Parathyroid adenoma (tissue), 2 donors: Measurements from ENCODE around the gene SLC9C1.

Source experiments
- H2AFZ ChIP-seq: fragments of 300-600 bp; sonication (generic); one replicate; pipeline ENCODE4 v1.7.0; 2017; ENCODE audit warnings: antibody characterized with exemption, mild to moderate bottlenecking
- H3K27ac ChIP-seq: fragments of 300-600 bp; sonication (generic); one replicate; pipeline ENCODE4 v1.7.0; 2017
- H3K27me3 ChIP-seq: fragments of 300-600 bp; sonication (generic); one replicate; pipeline ENCODE4 v1.7.0; 2017; ENCODE audit warnings: low read length; ENCODE audit not compliant: control insufficient read depth, insufficient read depth
- H3K36me3 ChIP-seq: fragments of 300-600 bp; sonication (generic); one replicate; pipeline ENCODE4 v1.7.0; 2017; ENCODE audit warnings: low read length; ENCODE audit not compliant: control insufficient read depth, insufficient read depth
- H3K4me1 ChIP-seq: fragments of 300-600 bp; sonication (generic); one replicate; pipeline ENCODE4 v1.7.0; 2017; ENCODE audit warnings: control low read depth
- H3K4me2 ChIP-seq: fragments of 300-600 bp; sonication (generic); one replicate; pipeline ENCODE4 v1.7.0; 2017; ENCODE audit warnings: low read length
- H3K4me3 ChIP-seq: fragments of 300-600 bp; sonication (generic); one replicate; pipeline ENCODE4 v1.7.0; 2017; ENCODE audit warnings: low read depth, low read length
- H3K79me2 ChIP-seq: fragments of 300-600 bp; sonication (generic); one replicate; pipeline ENCODE4 v1.7.0; 2017; ENCODE audit warnings: control low read depth
- H3K9ac ChIP-seq: fragments of 300-600 bp; sonication (generic); one replicate; pipeline ENCODE4 v1.7.0; 2017; ENCODE audit warnings: mild to moderate bottlenecking
- H3K9me3 ChIP-seq: fragments of 300-600 bp; sonication (generic); one replicate; pipeline ENCODE4 v1.7.0; 2017; ENCODE audit warnings: low read length; ENCODE audit not compliant: control insufficient read depth
- TF ChIP-seq, protein P1 (sequence below): fragments of 300-600 bp; sonication (generic); IDR thresholded peaks from one replicate; pipeline ENCODE4 v1.7.0; 2017; ENCODE audit warnings: antibody characterized with exemption, mild to moderate bottlenecking
- donor health status: primary hyperparathyroidism.

SLC9C1 gene

DNA sequence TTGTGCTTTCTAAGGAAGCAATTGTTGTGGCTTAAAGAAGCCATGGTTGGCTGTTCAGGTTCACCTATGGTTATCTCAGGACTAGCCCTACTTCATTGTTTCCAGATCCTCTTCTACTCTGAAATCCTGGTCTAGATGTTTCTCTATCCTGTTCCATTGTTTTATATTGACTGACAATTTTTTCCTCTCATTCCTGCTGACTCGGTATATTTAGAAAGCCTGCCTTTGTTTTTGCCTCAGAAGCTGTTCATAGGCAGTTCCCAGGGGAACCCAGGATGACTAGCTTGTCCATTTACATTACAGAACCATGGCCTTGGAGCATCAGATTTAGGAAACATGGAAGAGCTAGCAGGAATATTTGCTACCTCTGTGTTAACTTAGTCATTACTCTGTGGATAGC is 64.0 kb downstream of the SLC9C1 start:
- H3K9me3 ChIP-seq: no peaks in the 10 kb centered on the region
- H3K79me2 ChIP-seq: no peaks in the 10 kb centered on the region
- no peaks in the 10 kb centered on the region for H3K27me3 ChIP-seq
- TF ChIP-seq, protein P1, sequence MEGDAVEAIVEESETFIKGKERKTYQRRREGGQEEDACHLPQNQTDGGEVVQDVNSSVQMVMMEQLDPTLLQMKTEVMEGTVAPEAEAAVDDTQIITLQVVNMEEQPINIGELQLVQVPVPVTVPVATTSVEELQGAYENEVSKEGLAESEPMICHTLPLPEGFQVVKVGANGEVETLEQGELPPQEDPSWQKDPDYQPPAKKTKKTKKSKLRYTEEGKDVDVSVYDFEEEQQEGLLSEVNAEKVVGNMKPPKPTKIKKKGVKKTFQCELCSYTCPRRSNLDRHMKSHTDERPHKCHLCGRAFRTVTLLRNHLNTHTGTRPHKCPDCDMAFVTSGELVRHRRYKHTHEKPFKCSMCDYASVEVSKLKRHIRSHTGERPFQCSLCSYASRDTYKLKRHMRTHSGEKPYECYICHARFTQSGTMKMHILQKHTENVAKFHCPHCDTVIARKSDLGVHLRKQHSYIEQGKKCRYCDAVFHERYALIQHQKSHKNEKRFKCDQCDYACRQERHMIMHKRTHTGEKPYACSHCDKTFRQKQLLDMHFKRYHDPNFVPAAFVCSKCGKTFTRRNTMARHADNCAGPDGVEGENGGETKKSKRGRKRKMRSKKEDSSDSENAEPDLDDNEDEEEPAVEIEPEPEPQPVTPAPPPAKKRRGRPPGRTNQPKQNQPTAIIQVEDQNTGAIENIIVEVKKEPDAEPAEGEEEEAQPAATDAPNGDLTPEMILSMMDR: no peak
- H3K27ac ChIP-seq: no peak overlapping the region
- no peaks in the 10 kb centered on the region for H3K36me3 ChIP-seq
- H3K4me1 ChIP-seq: no peaks in the 10 kb centered on the region
- H2AFZ ChIP-seq: no peak overlapping the region
- no peak overlapping the region for H3K9ac ChIP-seq
- no peak overlapping the region for H3K4me2 ChIP-seq
- no peak overlapping the region for H3K4me3 ChIP-seq

DNA sequence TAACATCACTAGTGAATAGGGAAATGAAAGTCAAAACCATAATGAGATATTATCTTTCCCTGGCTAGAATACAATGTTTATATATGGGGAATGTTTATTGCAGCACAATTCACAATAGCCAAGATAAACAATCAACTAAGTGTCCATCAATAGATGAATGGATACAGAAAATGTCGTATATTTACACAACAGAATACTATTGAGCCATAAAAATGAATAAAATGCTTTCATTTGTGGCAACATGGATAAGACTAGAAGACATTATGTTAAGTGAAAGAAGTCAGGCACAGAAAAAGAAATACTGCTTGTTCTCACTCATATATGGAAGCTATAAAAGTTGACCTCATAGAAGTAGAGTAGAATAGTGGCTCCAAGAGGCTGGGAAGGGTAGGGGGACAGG is 65.2 kb downstream of the SLC9C1 start:
- peaks cover 3% of the 10 kb centered on the region for H3K9me3 ChIP-seq
- no peaks in the 10 kb centered on the region for H3K36me3 ChIP-seq
- TF ChIP-seq, protein P1: no peak
- no peak overlapping the region for H3K27ac ChIP-seq
- H2AFZ ChIP-seq: no peak overlapping the region
- H3K4me3 ChIP-seq: no peak overlapping the region
- no peak overlapping the region for H3K4me2 ChIP-seq
- no peaks in the 10 kb centered on the region for H3K4me1 ChIP-seq
- no peaks in the 10 kb centered on the region for H3K27me3 ChIP-seq
- H3K79me2 ChIP-seq: no peaks in the 10 kb centered on the region
- no peak overlapping the region for H3K9ac ChIP-seq

GRCh38 chr3:112200317-112200666 is 93.7 kb downstream of the SLC9C1 start:
- H3K27ac ChIP-seq: no peak overlapping the region
- H3K27me3 ChIP-seq: no peaks in the 10 kb centered on the region
- H3K36me3 ChIP-seq: no peaks in the 10 kb centered on the region
- H3K9ac ChIP-seq: no peak overlapping the region
- no peak overlapping the region for H3K4me2 ChIP-seq
- no peaks in the 10 kb centered on the region for H3K79me2 ChIP-seq
- H2AFZ ChIP-seq: no peak overlapping the region
- no peaks in the 10 kb centered on the region for H3K9me3 ChIP-seq
- no peak overlapping the region for H3K4me3 ChIP-seq
- TF ChIP-seq, protein P1: no peak
- H3K4me1 ChIP-seq: no peaks in the 10 kb centered on the region

DNA sequence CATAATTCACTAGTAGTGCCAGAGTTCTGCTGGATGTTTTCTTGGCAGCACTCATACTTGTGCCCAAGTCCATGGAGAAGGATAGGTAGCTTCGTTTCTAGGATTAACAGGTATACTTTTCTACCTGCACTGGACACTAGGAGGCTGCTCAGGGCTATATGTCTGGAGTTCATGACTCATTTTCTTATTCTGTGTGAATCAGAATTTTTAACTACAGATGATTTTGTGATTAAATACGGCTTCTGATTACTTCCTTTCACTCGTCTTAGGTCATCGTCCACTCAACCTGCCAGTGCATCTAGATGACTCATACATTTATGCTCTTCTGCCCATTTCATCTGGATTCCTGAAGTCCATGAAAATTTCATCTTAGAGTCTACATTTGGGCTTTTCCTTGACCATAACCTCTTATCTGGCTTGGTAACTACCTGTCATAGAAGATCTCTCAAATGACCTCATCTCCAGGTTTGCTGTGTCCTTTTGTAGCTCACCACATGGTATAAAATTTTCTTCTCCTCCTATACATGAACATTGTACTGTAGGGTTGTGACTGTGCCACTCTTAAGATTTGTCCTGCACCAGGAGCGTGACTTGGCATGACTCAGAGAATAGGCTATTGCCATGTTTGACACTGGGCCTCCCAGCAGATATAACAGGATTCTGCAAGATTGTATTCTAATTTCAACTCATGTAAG is 94.2 kb downstream of the SLC9C1 start:
- Histone ChIP-seq H3K9ac (no peak overlapping the region), H3K4me1 (no peaks in the 10 kb centered on the region), H3K9me3 (peaks cover 3% of the 10 kb centered on the region), H3K4me2 (no peak overlapping the region), H3K27ac (no peak overlapping the region), H3K79me2 (no peaks in the 10 kb centered on the region), H3K4me3 (no peak overlapping the region), H3K36me3 (no peaks in the 10 kb centered on the region), H3K27me3 (no peaks in the 10 kb centered on the region), H2AFZ (no peak overlapping the region)
- TF ChIP-seq, protein P1: no peak

- TF ChIP-seq, protein P1: no peak
- no peak overlapping the region for H2AFZ ChIP-seq
- H3K9me3 ChIP-seq: peaks cover 4% of the 10 kb centered on the region
- no peak overlapping the region for H3K27ac ChIP-seq
- no peak overlapping the region for H3K9ac ChIP-seq
- no peak overlapping the region for H3K4me3 ChIP-seq
- H3K27me3 ChIP-seq: no peaks in the 10 kb centered on the region
- no peak overlapping the region for H3K4me2 ChIP-seq
- no peaks in the 10 kb centered on the region for H3K79me2 ChIP-seq
- no peaks in the 10 kb centered on the region for H3K4me1 ChIP-seq
- no peaks in the 10 kb centered on the region for H3K36me3 ChIP-seq
Observed at GRCh38 chr3:112197131-112197530, 96.9 kb downstream of the SLC9C1 start.
